Left forelimb (tissue), 1 donor: ENCODE measurements around the gene ZHX3.
A peak's percentile ranks its signal among the peaks of the same experiment; 100 is the strongest.

Experiments used
- DNase-seq: peaks from one replicate; pipeline ENCODE4 v3.0.0-alpha.2; 2018; ENCODE audit warnings: low spot score

The ZHX3 gene

DNA sequence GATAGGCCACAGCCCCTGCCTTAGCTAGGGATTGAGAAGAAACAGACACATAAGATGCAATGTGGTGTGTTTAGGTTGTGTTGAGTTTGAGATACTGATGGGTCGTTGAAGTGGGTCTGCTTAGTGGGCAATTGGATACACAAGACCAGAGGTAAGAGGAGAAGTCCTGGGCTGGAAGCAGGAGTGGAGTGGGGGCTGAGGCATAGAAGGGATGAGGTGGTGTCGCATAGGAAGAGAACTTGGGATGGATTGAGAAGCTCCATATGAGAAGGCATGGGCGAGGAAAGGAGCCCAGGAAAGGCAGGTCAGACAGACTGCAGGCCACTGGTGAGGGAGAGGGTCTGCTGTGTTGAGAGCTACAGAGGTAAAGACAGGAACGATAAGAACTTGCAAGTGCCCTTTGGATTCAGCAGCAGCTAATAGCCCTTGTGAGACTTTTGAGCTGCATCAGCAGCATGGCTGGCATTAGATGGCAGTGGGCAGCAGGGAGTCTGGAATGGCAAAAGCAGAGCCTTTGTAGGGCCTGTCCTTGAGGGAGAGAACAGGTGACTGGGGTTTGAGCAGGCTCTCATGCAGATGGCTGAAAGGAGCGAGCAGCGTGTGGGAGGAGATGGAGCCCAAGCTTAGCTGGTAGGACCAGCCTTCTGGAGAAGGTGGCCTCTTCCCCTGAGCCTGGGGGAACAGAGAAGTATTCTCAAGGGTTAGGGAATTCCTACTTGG, 147.0 kb downstream of the ZHX3 start:
- peak; percentile 60 for DNase-seq

DNA sequence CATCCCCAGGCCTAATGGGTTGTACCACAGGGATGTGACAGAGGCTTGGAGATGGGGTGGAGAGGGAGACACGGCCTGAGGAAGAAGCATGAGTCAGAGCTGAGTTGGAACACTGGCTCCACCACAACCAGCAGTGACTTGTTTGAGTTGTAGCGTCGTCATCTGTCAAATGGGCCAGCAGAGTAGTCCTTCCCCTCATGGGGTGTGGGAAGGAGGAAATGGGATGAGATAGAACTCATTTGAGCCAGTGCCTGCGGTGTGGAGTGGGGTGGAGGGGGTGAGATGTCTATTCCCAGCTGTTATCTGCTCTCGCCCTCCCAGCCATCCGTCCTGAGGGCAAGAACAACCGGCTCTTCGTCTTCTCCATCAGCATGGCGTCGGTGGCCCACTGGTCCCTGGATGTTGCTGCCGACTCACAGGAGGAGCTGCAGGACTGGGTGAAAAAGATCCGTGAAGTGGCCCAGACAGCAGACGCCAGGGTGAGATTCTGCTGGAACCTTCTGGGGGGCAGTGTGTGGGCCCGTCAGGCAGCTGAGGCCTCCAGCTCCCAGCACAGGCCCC, 147.7 kb downstream of the ZHX3 start:
- peak; percentile 48 for DNase-seq

DNA sequence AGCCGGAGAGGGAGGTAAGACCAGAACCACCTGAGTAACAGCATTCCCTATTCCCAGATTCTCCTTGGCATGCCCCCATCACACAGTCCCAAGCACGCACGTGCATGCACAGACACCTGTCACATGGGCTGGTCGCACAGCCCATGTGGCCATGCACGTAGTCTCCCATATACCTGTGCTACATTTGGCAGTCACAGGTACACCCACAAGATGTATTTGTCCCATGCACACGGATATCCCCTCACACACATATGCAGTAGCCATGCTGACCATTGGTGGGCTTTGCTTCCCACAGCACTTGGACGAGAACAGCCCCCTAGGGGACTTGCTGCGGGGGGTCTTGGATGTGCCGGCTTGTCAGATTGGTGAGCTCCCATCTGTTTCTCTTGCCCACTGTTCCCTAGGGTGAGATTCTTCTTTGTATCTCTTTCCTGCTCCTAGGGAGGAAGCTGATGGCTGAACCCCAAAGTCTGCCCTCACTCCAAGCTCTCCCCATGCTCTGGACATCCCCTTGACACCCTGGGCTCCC, 148.3 kb downstream of the ZHX3 start:
- DNase-seq: no peak

DNA sequence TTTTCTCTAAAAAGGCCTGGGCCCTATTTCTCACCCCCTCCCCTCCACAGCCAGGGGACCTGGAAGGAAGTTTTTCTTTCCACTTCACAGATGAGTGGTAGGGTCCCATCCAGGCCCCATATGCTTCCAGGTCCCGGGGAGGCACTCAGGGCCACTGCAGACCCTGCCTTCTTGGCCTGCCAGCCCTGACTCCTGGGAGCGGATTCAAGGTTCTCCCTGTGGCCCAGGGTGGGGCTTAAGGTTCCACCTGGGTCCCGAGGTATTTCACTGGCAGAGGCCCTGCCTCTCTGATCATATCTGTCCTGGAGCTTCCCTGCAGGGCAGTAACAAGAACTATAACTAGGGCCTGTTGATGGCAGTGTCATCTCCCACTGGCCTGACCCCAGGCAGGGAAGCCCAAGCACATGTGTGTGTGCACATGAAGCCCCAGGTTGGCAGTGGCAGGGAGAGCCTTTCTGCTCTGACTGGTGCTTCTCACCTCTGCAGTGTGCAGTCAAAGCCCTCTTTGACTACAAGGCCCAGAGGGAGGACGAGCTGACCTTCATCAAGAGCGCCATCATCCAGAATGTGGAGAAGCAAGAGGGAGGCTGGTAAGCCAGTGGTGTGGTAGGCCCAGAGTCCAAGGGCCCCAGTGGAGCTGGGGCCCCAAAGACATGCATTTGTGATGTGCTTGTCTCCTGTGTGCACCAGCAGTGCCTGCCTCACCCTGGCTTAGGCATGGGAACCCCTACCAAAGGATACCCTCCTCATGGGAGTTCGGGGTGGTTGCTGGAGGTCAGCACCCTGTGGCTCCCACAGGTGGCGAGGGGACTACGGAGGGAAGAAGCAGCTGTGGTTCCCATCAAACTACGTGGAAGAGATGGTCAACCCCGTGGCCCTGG, 149.0 kb downstream of the ZHX3 start:
- DNase-seq: peak; percentile 56

DNA sequence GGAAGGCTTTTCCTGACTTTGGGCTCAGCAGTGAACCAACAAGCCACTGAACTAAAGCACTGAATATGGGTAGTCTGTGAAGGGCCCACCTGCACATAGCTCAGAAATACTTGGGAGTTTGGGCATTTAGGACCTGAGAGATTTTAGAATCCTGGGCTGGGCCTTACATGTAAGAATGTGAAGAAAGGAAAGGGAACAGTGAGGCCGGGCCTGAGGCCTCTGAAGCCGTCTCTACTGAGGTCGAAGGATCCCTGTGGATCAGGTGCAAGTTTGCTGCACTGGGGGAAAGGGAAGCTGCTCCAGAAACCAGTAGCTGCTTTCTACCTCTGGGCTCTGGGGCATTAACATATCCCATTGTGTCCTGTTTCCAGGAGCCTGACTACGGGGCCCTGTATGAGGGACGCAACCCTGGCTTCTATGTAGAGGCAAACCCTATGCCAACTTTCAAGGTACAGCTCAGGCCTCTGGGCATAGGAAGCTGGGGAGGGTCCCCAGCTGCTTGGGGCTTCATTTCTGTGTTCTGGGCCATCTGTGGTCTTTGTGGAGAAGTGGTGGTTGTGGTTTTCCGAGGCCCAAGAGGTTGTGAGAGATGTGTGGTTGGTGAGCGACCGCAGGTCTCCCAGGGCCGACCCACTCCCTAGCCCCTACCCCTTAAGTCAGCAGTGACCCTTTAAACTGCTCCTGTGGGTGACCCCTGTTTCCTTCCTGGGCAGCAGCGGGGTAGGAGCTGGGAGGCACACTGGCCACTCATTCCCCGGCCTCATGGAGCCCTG, 149.9 kb downstream of the ZHX3 start:
- DNase-seq: no peak

DNA sequence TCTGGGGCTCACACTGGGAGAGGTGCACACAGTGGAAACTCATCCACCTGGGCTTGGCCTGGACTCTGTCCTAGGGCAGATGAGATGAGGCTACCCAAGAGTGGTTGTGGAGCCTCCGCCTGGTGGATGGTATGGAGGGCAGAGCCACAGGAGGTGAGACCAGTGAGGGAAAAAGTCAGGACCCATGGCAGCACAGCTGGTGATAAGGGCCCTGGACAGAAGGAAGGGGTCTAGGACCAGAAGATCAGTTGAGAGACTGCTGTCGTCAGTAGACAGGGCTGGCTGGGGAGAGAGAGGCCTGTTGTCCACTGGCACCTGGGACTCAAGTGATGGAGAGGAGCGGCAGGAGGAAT, 150.4 kb downstream of the ZHX3 start:
- DNase-seq: no peak

DNA sequence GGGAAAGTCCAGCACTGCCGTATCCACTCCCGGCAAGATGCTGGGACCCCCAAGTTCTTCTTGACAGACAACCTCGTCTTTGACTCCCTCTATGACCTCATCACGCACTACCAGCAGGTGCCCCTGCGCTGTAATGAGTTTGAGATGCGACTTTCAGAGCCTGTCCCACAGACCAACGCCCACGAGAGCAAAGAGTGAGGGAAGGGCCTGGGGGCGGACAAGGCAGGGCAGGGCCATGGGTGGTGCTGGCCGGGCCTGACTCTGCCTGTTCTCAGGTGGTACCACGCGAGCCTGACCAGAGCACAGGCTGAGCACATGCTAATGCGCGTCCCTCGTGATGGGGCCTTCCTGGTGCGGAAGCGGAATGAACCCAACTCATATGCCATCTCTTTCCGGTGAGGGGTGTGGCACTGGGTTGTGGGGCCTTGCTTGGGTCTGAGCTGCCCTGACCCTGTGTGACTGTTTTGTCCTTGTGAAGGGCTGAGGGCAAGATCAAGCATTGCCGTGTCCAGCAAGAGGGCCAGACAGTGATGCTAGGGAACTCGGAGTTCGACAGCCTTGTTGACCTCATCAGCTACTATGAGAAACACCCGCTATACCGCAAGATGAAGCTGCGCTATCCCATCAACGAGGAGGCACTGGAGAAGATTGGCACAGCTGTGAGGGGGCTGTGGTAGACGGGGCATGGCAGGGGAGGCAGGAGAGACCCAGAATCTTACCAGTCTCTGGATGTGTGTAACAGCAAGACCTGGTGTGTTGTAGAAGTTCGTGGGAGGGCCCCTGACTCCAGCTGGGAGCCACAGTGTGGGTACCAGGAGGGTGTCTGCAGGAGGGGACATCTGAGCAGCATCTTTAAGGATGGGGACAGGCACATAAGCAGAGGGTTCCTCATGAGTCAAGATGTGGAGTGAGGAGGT, 151.1 kb downstream of the ZHX3 start:
- no peak for DNase-seq

DNA sequence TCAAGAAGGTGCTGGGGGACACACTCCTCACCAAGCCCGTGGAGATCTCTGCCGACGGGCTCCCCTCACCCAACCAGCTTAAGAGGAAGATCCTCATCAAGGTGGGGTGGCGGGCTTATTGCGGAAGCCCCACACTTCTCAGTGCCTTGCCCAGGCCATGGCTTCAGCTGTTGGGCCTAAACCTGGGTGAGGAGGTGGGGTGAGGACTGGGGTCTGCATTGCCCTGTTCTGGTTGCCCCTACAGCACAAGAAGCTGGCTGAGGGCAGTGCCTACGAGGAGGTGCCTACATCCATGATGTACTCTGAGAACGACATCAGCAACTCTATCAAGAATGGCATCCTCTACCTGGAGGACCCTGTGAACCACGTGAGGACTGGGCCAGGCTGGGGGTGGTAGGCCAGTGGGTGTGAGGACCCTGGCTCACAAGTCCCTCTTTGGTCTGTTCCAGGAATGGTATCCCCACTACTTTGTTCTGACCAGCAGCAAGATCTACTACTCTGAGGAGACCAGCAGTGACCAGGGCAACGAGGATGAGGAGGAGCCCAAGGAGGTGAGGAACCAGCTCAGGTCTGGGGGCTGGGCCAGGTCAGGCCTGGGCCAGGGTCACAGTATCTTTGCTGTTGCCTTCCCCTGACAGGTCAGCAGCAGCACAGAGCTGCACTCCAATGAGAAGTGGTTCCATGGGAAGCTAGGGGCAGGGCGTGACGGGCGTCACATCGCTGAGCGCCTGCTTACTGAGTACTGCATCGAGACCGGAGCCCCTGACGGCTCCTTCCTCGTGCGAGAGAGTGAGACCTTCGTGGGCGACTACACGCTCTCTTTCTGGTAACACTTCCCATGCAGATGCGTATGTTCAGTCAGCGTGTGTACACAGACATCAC, 152.3 kb downstream of the ZHX3 start:
- no peak for DNase-seq

DNA sequence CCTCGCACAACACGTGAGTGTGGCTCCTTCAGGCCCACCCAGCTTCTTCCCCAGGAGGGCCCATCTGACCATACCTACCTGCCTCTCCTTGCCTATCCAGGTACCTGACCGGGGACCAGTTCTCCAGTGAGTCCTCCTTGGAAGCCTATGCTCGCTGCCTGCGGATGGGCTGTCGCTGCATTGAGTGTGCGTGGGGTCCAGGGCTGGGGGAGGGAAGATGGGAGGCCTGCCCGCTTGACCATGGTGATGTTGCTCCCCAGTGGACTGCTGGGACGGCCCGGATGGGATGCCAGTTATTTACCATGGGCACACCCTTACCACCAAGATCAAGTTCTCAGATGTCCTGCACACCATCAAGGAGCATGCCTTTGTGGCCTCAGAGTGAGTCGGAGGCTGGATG, 153.7 kb downstream of the ZHX3 start:
- DNase-seq: no peak

DNA sequence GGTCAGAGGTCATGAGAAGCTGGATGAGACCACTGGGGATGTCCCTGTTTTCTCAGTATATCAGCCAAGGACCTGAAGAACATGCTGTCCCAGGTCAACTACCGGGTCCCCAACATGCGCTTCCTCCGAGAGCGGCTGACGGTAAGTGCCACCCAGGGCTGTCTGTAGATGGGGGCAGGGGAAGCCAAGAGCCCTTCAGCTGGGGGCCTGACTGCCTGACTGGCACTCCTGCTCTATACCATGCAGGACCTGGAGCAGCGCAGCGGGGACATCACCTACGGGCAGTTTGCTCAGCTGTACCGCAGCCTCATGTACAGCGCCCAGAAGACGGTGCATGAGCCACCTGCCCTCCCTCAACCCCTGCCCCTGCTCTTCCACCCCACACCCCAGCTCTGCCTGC, 155.1 kb downstream of the ZHX3 start:
- no peak for DNase-seq

DNA sequence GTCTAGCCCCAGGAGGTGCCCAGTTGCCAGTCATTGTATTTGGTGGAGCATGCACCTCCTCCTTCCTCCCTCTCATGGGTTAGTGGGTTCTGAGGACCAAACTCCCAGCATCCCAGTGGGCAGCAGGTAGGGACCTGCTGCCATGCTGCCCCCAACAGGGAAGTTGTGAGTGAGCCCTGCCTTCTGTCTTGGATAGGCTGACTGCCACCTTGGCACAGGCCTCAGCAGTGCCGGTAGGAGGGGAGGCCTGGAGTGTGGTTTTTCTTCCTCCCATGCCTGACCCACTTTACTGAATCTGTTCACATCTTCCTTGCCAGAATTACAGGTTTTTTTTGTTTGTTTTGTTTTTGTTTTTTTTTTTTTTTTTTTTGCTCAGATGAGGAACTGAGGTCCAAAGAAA, 155.6 kb downstream of the ZHX3 start:
- no peak for DNase-seq

DNA sequence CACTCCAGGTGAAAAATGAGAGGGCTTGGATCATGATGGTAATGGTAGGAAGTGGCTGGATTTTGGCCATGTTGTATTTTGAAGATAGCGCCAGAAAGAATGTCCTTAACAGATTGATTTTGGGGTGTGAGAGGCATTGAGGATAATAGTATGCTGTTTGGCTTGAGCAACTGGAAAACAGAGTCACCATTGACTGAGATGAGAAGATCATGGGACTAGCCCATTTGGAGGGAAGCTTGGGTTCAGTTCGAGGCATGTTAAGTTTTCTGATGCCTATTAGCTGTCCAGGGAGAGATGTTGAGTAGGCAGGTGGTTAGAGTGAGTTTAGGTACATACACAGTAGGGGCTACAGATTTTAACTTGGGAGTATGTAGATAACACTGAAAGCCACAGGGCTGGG, 156.8 kb downstream of the ZHX3 start:
- DNase-seq: no peak

DNA sequence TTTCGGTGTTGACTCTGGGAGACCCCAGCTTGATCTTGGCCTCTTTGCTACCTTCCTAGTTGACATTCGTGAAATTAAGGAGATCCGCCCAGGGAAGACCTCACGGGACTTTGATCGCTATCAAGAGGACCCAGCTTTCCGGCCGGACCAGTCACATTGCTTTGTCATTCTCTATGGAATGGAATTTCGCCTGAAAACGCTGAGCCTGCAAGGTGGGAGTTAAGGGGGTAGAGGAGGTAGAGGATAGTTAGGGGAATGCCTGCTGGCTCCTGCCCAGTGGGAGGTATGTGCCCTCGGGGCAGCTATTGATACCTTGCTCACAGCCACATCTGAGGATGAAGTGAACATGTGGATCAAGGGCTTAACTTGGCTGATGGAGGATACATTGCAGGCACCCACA, 158.0 kb downstream of the ZHX3 start:
- DNase-seq: no peak

DNA sequence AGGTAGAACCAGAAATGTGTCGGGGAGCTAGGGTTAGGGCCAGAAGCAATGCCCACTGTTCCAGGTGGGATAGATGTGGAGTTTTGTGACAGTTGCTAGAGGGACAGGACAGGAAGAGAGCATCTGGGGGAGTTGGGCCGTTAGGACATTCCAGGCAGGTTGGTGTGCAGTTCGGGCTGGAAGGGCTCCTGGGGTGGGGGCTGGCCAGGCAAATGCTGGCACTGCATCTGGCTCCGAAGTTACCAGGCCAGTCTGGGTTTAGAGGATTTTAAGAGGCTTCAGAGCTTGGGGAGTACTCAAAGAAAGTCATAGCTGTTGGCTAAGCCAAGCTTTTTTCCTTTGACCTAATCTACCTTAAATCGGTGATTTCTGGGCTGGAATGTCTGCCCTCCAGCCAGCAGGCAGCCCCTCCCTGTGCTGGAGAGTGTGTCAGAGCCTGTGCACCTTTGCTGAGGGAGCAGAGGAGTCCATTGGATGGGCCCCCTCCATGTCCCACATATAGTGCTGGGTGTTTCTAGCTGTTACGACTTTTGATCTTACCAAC, 159.4 kb downstream of the ZHX3 start:
- no peak for DNase-seq

DNA sequence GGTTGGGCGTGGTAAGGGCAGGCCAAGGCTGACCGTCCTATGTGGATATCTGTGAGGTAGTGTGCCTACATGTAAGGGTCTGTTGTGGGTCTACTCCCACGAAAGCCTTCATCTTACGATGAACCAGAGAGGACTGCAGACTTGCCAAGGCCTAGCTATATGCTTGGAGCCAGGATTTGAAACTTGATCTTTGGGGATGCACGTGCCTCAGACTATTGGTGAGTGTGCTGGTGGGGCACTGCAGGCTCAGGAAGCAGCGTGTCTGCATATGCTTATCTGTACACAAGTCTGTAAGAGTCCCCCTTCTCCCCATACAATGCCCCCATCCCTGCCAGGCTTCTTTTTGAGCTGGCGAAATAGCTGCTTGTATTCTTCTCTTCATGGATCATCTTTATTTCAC, 162.3 kb downstream of the ZHX3 start:
- DNase-seq: no peak

DNA sequence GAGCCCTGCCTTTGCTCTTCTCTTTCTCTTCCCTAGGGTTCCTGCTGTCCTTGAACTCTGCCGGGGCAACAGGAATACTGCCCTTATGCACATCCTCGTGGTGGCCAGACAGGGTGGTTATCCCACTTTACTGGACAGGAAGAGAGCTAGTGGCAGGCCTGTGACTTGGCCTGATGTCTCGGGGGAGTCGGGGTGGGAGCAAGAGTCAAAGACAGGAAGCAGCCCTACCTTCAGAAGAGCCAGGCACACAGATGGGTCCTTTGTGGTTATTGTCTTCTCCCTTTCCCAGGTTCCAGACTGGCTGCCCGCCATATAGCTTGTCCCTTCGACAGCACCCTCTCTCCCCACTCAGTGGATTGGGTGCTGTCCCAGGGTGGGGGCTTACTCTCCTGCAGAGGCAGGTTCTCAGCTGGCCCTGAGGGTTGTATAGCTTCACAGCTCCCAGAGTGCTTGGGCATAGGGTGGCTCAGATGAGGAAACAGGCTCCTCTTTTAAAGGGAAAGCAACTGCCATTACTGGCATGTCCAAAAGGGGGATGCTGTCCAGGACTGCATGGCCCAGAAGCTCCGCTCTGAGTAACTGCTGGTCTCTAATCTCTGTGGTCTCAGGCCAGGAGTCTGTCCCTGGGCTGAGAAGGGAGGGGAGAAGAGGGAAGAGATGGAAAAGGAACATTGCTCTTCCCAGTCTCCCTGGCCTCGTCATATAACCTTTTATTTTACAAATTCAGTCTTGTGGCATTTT, 162.9 kb downstream of the ZHX3 start:
- no peak for DNase-seq

DNA sequence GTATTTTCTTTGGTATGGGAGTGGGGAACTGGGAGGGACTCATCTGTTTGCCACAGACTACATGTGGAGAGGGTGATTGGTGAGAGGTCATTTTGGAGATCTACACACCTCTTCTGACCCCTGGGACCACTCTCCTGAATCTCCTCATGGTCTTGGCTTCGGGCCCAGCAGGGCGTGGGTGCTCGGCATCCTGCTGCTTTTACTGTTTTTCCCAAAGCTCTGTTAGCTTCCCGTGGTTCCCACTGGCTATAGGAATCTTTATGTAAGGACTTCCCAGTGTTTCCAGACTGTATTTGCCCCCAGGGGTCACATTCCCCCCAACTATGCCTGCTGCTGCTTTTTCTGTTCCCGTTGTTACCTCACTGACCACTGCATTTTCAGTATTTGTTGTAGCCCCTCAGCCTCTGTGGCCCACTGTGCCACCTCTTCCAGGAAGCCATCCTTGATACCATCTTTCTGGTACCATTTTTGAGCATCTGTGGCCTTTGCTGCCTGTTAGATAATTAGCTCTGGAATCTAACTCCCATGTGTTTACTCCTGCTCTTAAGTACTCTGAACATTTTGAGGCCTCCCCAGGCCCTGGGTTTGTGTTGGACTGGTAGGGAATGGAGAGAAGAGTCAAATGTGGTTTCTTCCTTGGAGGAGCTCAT, 165.3 kb downstream of the ZHX3 start:
- no peak for DNase-seq

DNA sequence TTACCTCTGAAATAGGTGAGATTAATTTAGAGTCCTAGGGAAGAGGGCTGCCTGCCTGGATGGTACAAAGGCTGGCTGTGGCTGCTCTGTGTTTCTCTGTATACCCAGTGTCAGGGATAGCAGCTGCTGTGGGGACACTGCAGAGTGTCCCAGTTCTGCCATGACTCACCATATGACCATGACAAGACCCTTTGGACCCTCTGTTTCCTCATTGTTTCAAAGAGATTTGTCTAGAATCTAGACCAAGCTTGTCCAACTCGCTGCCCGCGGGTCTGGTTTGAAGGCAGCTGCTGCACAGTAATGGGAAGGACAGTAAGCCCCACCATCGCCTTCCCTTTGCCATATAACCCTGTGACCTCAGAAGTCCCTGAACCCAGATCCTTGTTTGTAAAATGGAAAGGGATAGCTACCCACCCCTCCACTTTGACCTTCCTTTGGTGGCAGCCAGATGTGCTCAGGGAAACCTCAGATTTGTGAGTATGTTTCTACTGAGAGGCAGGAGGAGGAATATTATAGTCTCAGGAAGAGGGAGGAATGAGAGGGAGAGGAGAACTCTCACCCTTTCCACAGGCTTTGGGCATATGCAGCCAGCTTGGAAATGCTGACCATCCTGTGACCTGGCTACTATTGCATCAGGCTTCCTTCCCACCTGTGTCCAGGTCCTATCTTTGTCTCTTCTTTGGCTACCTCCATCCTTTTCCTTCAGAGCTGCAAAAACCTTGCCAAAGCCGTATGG, 166.2 kb downstream of the ZHX3 start:
- no peak for DNase-seq
